K562 (cell line): ENCODE measurements around the gene SLC5A11. TPM values are rescaled to one million over a fixed set of nuclear protein-coding genes. Genes with fewer than 3 reads are reported as not detected.

Source experiments
- ATF6 ChIP-seq: sonication (generic); formaldehyde crosslinking; IDR thresholded peaks from 2 replicates; pipeline ENCODE4 v1.4.0; 2020; ENCODE audit warnings: mild to moderate bottlenecking, missing genetic modification reagents
- CHD2 ChIP-seq: IDR thresholded peaks from 2 replicates; pipeline ENCODE4 v1.6.1; 2011; ENCODE audit warnings: low read depth, low read length
- FUS ChIP-seq: fragments of 200-400 bp; formaldehyde crosslinking; optimal IDR thresholded peaks from 2 replicates; pipeline ENCODE3; 2017; ENCODE audit warnings: low read depth, low read length
- GABPA ChIP-seq: fragments of 200-800 bp; sonication (Bioruptor generic); conservative IDR thresholded peaks from 2 replicates; pipeline ENCODE4 v1.6.1; 2016; ENCODE audit warnings: low read depth, missing genetic modification characterization, missing compliant biosample characterization
- MXI1 ChIP-seq: IDR thresholded peaks from 2 replicates; pipeline ENCODE4 v1.6.1; 2011; ENCODE audit warnings: low read depth, mild to moderate bottlenecking, improper control_type of control experiment, low read length
- PATZ1 ChIP-seq: fragments of 250-450 bp; sonication (Bioruptor Pico); IDR thresholded peaks from 2 replicates; pipeline ENCODE4 v1.5.0; 2020; ENCODE audit warnings: mild to moderate bottlenecking, borderline replicate concordance
- YY1 ChIP-seq, 3 experiments: IDR thresholded peaks; 2 replicates each; pipeline ENCODE4 v1.6.1; 2011; ENCODE audit warnings: low read length in 2 of 3, mild to moderate bottlenecking in 2 of 3, moderate library complexity in 2 of 3, borderline replicate concordance in 1 of 3, control low read depth in 1 of 3, low read depth in 1 of 3; ENCODE audit not compliant: insufficient read depth in 3 of 3, insufficient replicate concordance in 2 of 3, control insufficient read depth in 1 of 3, insufficient read length in 1 of 3; ENCODE audit errors: extremely low read depth in 1 of 3
- ZNF518B ChIP-seq: fragments of 250-450 bp; sonication (Bioruptor Pico); IDR thresholded peaks from 2 replicates; pipeline ENCODE4 v1.5.0; 2021; ENCODE audit warnings: mild to moderate bottlenecking, moderate library complexity
- ZNF589 ChIP-seq: fragments of 200-800 bp; sonication (Bioruptor generic); IDR thresholded peaks from 2 replicates; pipeline ENCODE4 v1.6.1; 2016; ENCODE audit warnings: low read depth, missing genetic modification characterization, missing compliant biosample characterization
- ZNF609 ChIP-seq: sonication (generic); formaldehyde crosslinking; IDR thresholded peaks from 2 replicates; pipeline ENCODE4 v1.8.1; 2023; ENCODE audit warnings: missing genetic modification reagents, mild to moderate bottlenecking, borderline replicate concordance
- polyA plus RNA-seq, 8 experiments: library from polyadenylated mRNA; depleted of rRNA in 4 of 8; stranded (reverse) in 5 of 8; unstranded in 3 of 8; fragments of >200 nt; fragmentation: Nextera tagmentation in 2 of 8; fragmentation: Illumina TruSeq in 1 of 8; extraction: Ambion mirVana in 2 of 8; extraction: Trizol in 1 of 8; gene quantifications; 2 replicates each; pipeline versions ENCODE4 v1.2.1 to v1.2.3, GENCODE V29; 2011 to 2014; ENCODE audit warnings: inconsistent platforms in 1 of 8, missing spikeins in 1 of 8
- total RNA-seq, 7 experiments: library from RNA; depleted of rRNA in 6 of 7; stranded (reverse); fragments of >200 nt in 6 of 7; fragmentation: Illumina TruSeq in 2 of 7; extraction: Trizol in 2 of 7; gene quantifications; 2 replicates each; pipeline versions ENCODE4 v1.2.1 to v1.2.3, GENCODE V29; 2011 to 2021; ENCODE audit warnings: low replicate concordance in 1 of 7

Gene SLC5A11
- total and polyA plus RNA-seq, 9 of the 15 experiments (the other 6 are each of a cell fraction or from before 2014, with no cell fraction given), result 0.04 to 0.25 (median 0.11) TPM; not detected in 3

- TF ChIP-seq ATF6 (CRISPR knock-in tag) (no peak), MXI1 (0 out of 2 replicates have a peak, but pooled peaks have one; percentile 26), YY1 (IDR thresholded peaks at IDR 0.05; ENCODE audit: borderline replicate concordance in 1 of 3, control insufficient read depth in 1 of 3, extremely low read depth in 1 of 3, insufficient read depth in 3 of 3, insufficient read length in 1 of 3, insufficient replicate concordance in 2 of 3, low read depth in 1 of 3, low read length in 2 of 3) (no peak), ZNF609 (CRISPR knock-in tag) (no peak), FUS (no peak), ZNF518B (CRISPR knock-in tag) (no peak), ZNF589 (CRISPR knock-in tag) (no peak), CHD2 (no peak), PATZ1 (CRISPR knock-in tag) (no peak), GABPA (tag) (no peak)
Observed at GRCh38 chr16:24844101-24845030, 1.4 kb upstream of the SLC5A11 start (continued).
